GM19372 (cell line): ENCODE data around the gene NAA35.
"Not testable (repeated sequence)": the region's sequence is repeated elsewhere in the genome, so short reads cannot be mapped to it uniquely, and the experiment has no call there.

ENCODE experiments used
- ATAC-seq: cut with Tn5 transposase; IDR thresholded peaks from one replicate; pipeline ENCODE4 v1.9.1; 2021; ENCODE audit warnings: mild to moderate bottlenecking, low read depth, moderate library complexity; ENCODE audit not compliant: unreplicated experiment

Gene NAA35

DNA sequence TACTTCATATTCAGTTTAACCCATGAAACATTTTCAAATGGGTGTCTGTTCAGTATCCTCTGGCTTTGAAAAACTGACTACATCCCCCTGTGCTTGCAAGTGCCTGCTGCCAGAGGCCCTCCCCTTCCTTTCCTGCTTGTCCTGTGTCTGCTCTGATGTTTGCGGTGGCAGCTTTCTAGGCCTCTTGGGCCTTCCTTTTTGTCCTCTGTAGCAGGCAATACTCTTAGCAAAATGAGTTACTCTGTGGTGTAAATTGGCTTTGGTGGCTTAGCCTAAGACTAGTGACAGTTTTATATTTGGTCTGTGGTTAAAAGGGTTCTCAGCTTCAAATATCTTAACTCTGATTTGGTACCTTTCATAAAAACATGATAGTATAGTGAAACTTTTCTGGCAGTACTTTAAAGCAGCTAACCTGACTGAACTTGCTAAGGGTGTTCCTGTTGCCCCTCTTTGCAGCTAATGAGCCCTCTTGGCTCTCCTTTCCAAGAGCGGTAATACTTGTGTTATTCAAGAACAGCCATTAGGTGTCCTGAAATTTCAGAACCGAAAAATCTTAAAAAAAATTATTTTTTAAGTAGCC, 81.8 kb downstream of the NAA35 start:
- ATAC-seq = no peak

GRCh38 chr9:86027767-86028166, 86.8 kb downstream of the NAA35 start:
- no peak for ATAC-seq

DNA sequence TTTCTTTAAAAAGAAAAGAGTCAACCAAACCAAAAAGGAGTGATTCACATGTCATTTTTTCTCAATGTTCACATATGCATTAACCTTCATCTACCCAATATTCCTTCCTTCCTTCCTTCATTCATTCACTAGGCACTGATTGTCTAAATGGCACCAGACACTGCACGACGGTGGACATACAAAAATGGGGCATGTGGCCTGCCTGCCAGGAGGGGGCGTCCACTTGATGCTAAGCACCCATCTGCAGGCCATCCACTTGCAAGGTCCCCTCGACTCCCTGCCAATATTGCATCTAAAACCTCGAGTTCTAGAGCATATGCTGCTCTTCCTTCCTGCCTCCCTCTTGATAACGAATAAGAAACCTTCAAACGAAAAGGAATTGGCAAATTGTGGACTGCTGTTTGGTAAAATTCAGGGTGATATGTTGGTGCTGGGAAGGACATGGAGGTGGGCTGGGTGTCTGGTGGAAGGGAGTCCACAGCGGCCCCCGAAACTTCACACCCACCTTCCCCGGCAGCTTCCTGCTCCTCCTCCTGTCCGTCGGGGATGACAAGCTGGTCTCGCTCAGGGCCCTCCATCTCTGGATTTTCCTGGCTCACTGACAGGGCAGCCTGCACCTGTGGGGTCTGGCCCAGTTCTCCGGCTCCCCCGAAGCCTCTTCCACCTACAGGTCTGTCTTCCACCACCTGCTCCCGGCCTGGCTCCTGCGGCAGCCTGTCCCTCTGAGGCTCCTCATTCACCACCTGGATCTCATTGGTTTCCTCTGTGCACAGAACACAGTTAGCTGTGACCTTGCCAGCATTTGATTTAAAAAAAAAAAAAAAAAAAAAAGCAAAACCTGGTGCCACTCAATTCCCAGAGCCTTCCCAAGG, 94.2 kb downstream of the NAA35 start:
- no peak for ATAC-seq

GRCh38 chr9:86035827-86036440, 95.0 kb downstream of the NAA35 start:
- no peak for ATAC-seq

- no peak for ATAC-seq
These were observed 95.6 kb downstream of the NAA35 start for GRCh38 chr9:86036555-86036954.

DNA sequence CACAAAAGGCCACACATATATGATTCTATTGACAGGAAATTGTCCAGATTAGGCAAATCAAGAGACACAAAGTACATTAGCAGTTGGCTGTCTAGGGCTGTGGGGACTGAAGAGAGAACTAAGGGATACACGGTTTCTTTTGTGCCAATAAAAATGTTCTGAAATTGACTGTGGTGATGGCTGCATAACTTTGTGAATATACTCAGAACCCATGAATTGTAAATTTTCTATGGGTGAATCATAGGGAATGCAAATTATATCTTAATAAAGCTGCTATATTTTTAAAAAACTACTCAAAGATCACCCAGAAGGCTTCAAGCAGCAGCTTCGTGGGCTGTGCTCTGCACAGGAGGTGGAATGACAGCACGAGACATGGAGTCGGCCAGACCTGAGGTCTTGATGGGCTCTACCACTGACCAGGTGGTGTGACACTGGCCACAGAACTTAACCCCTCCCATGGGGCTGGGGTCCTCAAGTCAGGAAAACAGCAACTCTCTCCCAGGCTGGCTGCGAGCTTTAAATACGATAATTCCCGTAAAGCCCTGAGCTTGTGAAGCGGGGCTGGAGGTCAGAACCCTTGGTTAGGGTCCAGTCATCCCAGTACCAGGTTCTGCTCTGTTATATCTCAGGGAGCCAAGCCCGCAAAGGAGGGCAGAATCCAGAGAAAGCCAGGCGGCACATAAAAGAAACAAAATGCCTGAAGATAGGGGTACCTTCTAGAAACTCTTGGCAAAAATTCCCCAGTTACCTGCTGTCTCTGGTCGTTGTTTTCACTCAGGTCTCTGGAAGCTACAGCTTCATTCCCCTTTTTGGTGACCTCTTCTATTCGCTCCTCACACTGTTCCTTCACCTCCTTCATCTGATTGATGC, 99.3 kb downstream of the NAA35 start:
- no peak for ATAC-seq

GRCh38 chr9:86040861-86041155, 99.9 kb downstream of the NAA35 start:
- ATAC-seq = no peak

- ATAC-seq = no peak
These were observed 100.4 kb downstream of the NAA35 start for GRCh38 chr9:86041311-86041741.

DNA sequence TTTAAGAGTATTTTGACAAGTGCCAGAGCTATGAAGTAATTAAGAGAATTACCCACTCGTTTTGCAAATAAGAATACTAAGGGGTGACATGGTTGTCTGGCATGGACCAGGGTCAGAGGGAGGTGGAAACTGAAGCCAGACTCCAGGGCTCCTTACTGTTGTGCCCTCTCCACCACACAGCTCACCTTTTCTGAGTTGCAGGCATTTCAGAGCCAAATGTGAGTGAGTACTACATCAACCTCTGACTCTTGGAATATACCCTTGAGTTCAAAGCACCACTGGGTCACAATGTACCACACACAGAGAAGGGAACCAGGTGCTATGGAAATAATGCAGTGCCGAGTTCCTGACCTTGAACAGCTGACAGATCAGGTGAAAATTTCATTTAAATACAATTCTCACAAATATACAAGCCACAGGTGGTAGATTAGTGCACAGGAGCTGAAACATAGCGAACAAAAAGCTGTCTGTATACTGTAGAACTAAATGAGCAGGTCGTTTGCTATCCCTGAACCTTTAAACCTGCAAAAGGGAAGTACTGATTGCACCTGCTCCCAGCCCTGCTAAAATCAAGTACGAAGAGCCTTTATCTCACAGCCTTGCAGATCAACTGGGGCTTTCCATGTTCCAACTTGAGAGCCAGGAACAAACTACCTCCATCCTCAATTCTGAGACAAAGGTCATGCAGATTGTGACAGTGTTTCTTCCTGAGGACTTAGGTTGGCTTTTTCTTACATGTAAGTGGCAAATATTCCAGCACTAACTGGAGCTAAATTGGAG, 101.4 kb downstream of the NAA35 start:
- ATAC-seq = no peak

DNA sequence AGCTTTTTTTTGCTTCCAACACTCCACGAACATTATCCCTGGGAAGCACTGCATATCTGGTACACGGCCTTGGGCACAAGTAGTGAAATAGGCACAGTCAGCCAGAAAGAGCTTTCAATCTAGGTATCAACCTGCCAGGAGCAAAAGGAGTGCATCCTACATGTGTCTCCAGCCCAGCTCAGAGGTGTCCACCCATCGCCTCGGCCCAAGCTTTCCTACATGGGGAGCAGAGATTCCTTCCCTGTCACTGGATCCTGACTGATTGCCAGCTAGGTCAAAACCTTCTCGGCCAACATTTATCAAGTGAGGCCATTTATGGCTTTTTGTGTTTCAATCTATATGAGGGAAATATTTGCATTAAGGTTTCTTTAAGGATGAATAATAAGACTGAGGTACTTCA, 102.6 kb downstream of the NAA35 start:
- ATAC-seq = no peak

DNA sequence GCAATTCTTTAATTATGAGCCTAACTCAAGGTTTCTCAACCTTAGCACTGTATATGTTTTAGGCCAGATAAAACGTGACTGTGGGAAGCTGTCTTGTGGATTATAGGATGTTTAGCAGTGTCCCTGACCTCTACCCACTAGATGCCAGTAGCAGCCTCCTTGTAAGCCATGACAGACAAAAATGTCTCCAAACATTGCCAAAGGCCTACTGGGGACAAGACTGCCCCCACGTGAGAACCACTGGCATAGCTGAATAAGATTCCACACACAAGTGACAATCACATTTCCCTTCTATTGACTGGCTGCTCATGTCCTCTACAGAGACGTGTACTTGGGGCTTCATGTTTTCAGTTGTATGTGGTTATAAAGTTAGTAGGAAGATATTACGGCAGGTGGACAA, 103.1 kb downstream of the NAA35 start:
- ATAC-seq = no peak

- ATAC-seq = no peak
These were observed 104.7 kb downstream of the NAA35 start for GRCh38 chr9:86045654-86046053.

DNA sequence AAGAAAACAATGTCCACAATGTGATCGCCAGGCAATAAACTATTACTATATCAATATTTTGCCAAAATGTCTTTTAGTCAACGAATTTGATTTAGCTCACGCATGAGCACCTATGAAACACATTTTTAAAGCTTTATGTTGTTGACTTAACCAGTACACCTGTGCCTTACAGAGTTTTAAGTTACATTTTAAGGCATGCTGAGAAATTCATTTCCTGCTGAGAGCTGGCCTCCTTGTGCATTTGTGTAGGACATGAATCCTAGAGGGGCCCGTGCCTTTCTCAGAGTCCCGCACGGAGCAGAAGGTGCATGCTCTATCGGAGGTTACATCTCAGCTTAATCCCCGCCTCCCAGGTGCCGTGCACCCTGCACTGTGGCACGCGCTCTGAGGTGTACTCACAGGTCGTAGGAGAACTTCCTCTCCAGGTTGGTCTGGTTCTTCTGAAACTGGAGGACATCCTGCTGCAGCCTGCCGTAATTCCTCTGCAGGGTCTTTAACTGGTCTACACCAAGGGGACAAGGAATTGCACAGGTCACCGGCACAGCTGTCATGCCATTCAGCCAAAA, 105.2 kb downstream of the NAA35 start:
- no peak for ATAC-seq

DNA sequence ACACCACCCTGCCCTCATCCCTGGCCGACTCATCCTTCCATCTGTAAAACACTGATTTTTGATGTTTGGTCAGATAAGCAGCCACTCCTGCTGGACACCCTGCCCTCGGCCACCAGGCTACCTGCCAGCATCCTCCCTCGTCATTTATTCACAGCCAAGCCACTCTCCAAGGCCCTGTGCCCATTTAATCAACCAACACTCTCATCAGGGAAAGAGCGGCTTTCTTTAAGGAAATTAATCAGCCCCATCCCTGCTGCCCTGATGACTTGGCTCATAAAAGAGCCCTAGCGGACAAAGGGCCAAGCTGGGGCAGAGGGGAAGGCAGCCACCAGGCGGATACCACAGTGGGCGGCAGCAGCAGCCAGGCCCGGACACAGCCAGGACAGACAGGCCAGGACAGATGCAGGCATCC, 106.0 kb downstream of the NAA35 start:
- ATAC-seq = no peak

DNA sequence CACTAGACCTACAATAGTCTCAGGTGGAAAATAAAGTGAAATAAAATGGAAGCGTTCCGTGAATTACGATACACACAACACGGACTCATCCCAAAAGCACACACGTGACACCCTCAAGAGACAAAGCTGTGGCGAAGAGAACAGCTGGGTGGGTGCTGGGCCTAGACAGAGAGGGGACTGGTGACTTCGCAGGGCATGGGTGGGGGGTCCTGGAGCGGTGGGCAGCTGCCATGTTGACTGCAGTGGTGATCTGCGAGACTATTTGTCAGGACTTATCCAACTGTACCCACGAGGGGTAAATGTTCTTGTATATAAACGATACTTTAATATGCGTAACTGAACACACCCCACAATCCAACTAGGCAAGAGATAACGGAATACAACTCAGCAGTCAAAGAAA, 106.4 kb downstream of the NAA35 start:
- no peak for ATAC-seq

DNA sequence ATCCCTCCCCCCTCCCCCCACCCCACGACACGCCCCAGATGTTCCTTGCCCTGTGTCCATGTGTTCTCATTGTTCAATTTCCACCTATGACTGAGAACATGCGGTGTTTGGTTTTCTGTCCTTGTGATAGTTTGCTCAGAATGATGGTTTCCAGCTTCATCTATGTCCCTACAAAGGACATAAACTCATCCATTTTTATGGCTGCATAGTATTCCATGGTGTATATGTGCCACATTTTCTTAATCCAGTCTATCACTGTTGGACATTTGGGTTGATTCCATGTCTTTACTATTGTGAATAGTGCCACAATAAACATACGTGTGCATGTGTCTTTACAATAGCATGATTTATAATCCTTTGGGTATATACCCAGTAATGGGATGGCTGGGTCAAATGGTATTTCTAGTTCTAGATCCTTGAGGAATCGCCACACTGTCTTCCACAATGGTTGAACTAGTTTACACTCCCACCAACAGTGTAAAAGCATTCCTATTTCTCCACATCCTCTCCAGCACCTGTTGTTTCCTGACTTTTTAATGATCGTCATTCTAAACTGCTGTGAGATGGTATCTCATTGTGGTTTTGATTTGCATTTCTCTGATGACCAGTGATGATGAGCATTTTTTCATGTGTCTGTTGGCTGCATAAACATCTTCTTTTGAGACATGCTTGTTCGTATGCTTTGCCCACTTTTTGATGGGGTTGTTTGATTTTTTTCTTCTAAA, 107.2 kb downstream of the NAA35 start:
- ATAC-seq = not testable (repeated sequence)

DNA sequence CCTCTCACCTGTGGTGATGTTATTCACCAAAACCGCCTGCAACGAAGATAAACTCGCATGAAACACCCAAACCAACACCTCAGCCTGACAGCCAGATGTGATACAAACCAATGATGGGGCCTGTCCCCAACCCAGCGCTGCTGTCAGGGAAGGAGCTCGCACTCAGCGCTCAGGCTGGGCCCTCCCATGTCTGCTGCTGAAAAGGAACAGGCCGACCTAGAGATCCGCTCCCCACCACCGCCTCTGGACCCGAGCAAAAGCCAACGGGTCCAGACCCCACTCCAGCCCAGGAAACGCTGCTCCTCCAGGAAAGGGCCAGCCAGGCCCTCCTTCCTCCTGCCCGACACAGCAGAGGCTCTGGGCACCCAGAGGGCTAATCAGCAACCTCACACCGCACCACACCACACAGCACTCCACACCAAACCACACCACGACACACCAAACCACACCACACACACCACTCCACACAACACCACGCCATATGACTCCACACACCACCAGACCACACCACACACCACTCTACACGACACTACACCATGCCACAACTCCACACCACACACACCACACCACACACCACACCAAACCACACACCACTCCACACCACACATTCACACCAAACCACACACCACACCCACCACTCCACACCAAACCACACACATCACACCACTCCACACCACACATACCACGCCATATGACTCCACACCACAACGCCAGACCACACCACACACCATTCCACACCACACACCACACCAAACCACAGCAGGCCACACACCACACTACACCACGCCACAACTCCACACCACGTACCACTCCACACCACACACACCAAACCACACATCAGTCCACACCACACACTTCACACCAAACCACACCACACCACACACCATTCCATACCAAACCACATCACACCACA, 111.9 kb downstream of the NAA35 start:
- ATAC-seq = no peak

GRCh38 chr9:86054695-86055094, 113.7 kb downstream of the NAA35 start:
- ATAC-seq = no peak
